Activated naive CD8-positive, alpha-beta T cell treated with anti-CD3 and anti-CD28 coated beads for 36 hours (primary cell): ENCODE data around the gene RAB22A. TPM values are rescaled to one million over a fixed set of nuclear protein-coding genes. Genes with fewer than 3 reads are reported as not detected.

ENCODE experiments used
- DNase-seq: peaks from one replicate; pipeline ENCODE4 v3.0.0; 2021
- H3K27ac Mint-ChIP-seq: one replicate; pipeline ENCODE4 v1.8.0; 2022; ENCODE audit warnings: mild to moderate bottlenecking, moderate library complexity, mixed read lengths
- H3K27me3 Mint-ChIP-seq: one replicate; pipeline ENCODE4 v1.8.0; 2022; ENCODE audit warnings: mild to moderate bottlenecking, mixed read lengths
- H3K36me3 Mint-ChIP-seq: one replicate; pipeline ENCODE4 v1.8.0; 2021; ENCODE audit warnings: mild to moderate bottlenecking, mixed read lengths
- H3K4me1 Mint-ChIP-seq: one replicate; pipeline ENCODE4 v1.8.0; 2021; ENCODE audit warnings: mixed read lengths
- H3K4me3 Mint-ChIP-seq: one replicate; pipeline ENCODE4 v1.8.0; 2022; ENCODE audit warnings: mild to moderate bottlenecking, moderate library complexity, mixed read lengths
- H3K9me3 Mint-ChIP-seq: one replicate; pipeline ENCODE4 v1.8.0; 2022; ENCODE audit warnings: mixed read lengths
- total RNA-seq, 2 experiments: library from RNA; stranded (reverse); gene quantifications; one replicate each; pipeline ENCODE4 v1.2.3, GENCODE V29; 2021

Gene RAB22A
- total RNA-seq, 2 experiments from 2014 or later: 12.8 to 13.9 TPM

- Mint-ChIP-seq H3K4me1 (peaks cover 48% of the 10 kb centered on the region), H3K9me3 (no peaks in the 10 kb centered on the region), H3K27ac (no peak overlapping the region), H3K4me3 (no peak overlapping the region), H3K27me3 (no peaks in the 10 kb centered on the region), H3K36me3 (peaks cover 29% of the 10 kb centered on the region)
- no peak for DNase-seq
Measured at GRCh38 chr20:58321205-58321604, 11.7 kb downstream of the RAB22A start.

- Mint-ChIP-seq H3K27me3 (no peaks in the 10 kb centered on the region), H3K36me3 (peaks cover 24% of the 10 kb centered on the region), H3K4me3 (no peak overlapping the region), H3K9me3 (no peaks in the 10 kb centered on the region), H3K4me1 (peaks cover 51% of the 10 kb centered on the region), H3K27ac (no peak overlapping the region)
- DNase-seq: no peak
Measured at GRCh38 chr20:58322083-58322482, 12.6 kb downstream of the RAB22A start.

GRCh38 chr20:58325912-58326311 lies 16.4 kb downstream of the RAB22A start:
- peaks cover 13% of the 10 kb centered on the region for H3K36me3 Mint-ChIP-seq
- no peak overlapping the region for H3K27ac Mint-ChIP-seq
- H3K9me3 Mint-ChIP-seq: no peaks in the 10 kb centered on the region
- no peak for DNase-seq
- H3K4me1 Mint-ChIP-seq: peaks cover 52% of the 10 kb centered on the region
- no peaks in the 10 kb centered on the region for H3K27me3 Mint-ChIP-seq
- no peak overlapping the region for H3K4me3 Mint-ChIP-seq

- H3K27ac Mint-ChIP-seq: no peak overlapping the region
- peaks cover 9% of the 10 kb centered on the region for H3K36me3 Mint-ChIP-seq
- no peak overlapping the region for H3K4me3 Mint-ChIP-seq
- no peak for DNase-seq
- no peaks in the 10 kb centered on the region for H3K9me3 Mint-ChIP-seq
- H3K27me3 Mint-ChIP-seq: no peaks in the 10 kb centered on the region
- peaks cover 50% of the 10 kb centered on the region for H3K4me1 Mint-ChIP-seq
Measured at GRCh38 chr20:58327211-58327610, 17.7 kb downstream of the RAB22A start.

GRCh38 chr20:58328836-58329235 lies 19.3 kb downstream of the RAB22A start:
- Mint-ChIP-seq H3K9me3 (no peaks in the 10 kb centered on the region), H3K27me3 (no peaks in the 10 kb centered on the region), H3K4me1 (peaks cover 46% of the 10 kb centered on the region), H3K36me3 (peaks cover 14% of the 10 kb centered on the region), H3K27ac (no peak overlapping the region), H3K4me3 (no peak overlapping the region)
- DNase-seq: no peak

- Mint-ChIP-seq H3K27me3 (no peaks in the 10 kb centered on the region), H3K4me1 (peaks cover 44% of the 10 kb centered on the region), H3K36me3 (peaks cover 12% of the 10 kb centered on the region), H3K27ac (no peak overlapping the region), H3K4me3 (no peak overlapping the region), H3K9me3 (no peaks in the 10 kb centered on the region)
- DNase-seq: no peak
Measured at GRCh38 chr20:58329711-58330110, 20.2 kb downstream of the RAB22A start.

GRCh38 chr20:58330249-58330648 lies 20.7 kb downstream of the RAB22A start:
- Mint-ChIP-seq H3K9me3 (no peaks in the 10 kb centered on the region), H3K36me3 (peaks cover 12% of the 10 kb centered on the region), H3K27ac (no peak overlapping the region), H3K4me1 (peaks cover 44% of the 10 kb centered on the region), H3K4me3 (no peak overlapping the region), H3K27me3 (no peaks in the 10 kb centered on the region)
- DNase-seq: no peak

- no peak overlapping the region for H3K4me3 Mint-ChIP-seq
- H3K27me3 Mint-ChIP-seq: no peaks in the 10 kb centered on the region
- H3K27ac Mint-ChIP-seq: no peak overlapping the region
- H3K4me1 Mint-ChIP-seq: peaks cover 40% of the 10 kb centered on the region
- H3K9me3 Mint-ChIP-seq: no peaks in the 10 kb centered on the region
- DNase-seq: no peak
- H3K36me3 Mint-ChIP-seq: peaks cover 12% of the 10 kb centered on the region
Measured at GRCh38 chr20:58330687-58331086, 21.2 kb downstream of the RAB22A start.

GRCh38 chr20:58331961-58332551 lies 22.5 kb downstream of the RAB22A start:
- no peak for DNase-seq
- Mint-ChIP-seq H3K4me1 (peaks cover 29% of the 10 kb centered on the region), H3K27ac (no peak overlapping the region), H3K27me3 (no peaks in the 10 kb centered on the region), H3K36me3 (peaks cover 10% of the 10 kb centered on the region), H3K9me3 (no peaks in the 10 kb centered on the region), H3K4me3 (no peak overlapping the region)

- H3K27me3 Mint-ChIP-seq: no peaks in the 10 kb centered on the region
- peaks cover 9% of the 10 kb centered on the region for H3K4me1 Mint-ChIP-seq
- H3K9me3 Mint-ChIP-seq: no peaks in the 10 kb centered on the region
- H3K27ac Mint-ChIP-seq: no peak overlapping the region
- no peak overlapping the region for H3K4me3 Mint-ChIP-seq
- peaks cover 17% of the 10 kb centered on the region for H3K36me3 Mint-ChIP-seq
- DNase-seq: no peak
Measured at GRCh38 chr20:58339741-58340140, 30.2 kb downstream of the RAB22A start.

GRCh38 chr20:58340151-58340550 lies 30.6 kb downstream of the RAB22A start:
- Mint-ChIP-seq H3K4me1 (peaks cover 9% of the 10 kb centered on the region), H3K9me3 (no peaks in the 10 kb centered on the region), H3K27ac (no peak overlapping the region), H3K4me3 (no peak overlapping the region), H3K27me3 (no peaks in the 10 kb centered on the region), H3K36me3 (peaks cover 17% of the 10 kb centered on the region)
- DNase-seq: no peak

GRCh38 chr20:58340853-58341252 lies 31.3 kb downstream of the RAB22A start:
- H3K4me3 Mint-ChIP-seq: no peak overlapping the region
- no peak for DNase-seq
- no peak overlapping the region for H3K27ac Mint-ChIP-seq
- peaks cover 22% of the 10 kb centered on the region for H3K36me3 Mint-ChIP-seq
- no peaks in the 10 kb centered on the region for H3K9me3 Mint-ChIP-seq
- no peaks in the 10 kb centered on the region for H3K27me3 Mint-ChIP-seq
- peaks cover 9% of the 10 kb centered on the region for H3K4me1 Mint-ChIP-seq

- Mint-ChIP-seq H3K36me3 (peaks cover 35% of the 10 kb centered on the region), H3K9me3 (no peaks in the 10 kb centered on the region), H3K4me3 (no peak overlapping the region), H3K27ac (no peak overlapping the region), H3K27me3 (no peaks in the 10 kb centered on the region), H3K4me1 (peaks cover 9% of the 10 kb centered on the region)
- no peak for DNase-seq
Measured at GRCh38 chr20:58342104-58342945, 32.8 kb downstream of the RAB22A start.

GRCh38 chr20:58344741-58345140 lies 35.2 kb downstream of the RAB22A start:
- Mint-ChIP-seq H3K9me3 (no peaks in the 10 kb centered on the region), H3K4me3 (no peak overlapping the region), H3K36me3 (peaks cover 31% of the 10 kb centered on the region), H3K27ac (no peak overlapping the region), H3K4me1 (peaks cover 10% of the 10 kb centered on the region), H3K27me3 (no peaks in the 10 kb centered on the region)
- no peak for DNase-seq

- Mint-ChIP-seq H3K9me3 (no peaks in the 10 kb centered on the region), H3K4me1 (peaks cover 2% of the 10 kb centered on the region), H3K36me3 (peaks cover 26% of the 10 kb centered on the region), H3K27ac (no peak overlapping the region), H3K27me3 (no peaks in the 10 kb centered on the region), H3K4me3 (no peak overlapping the region)
- DNase-seq: no peak
Measured at GRCh38 chr20:58349570-58349969, 40.1 kb downstream of the RAB22A start.

- Mint-ChIP-seq H3K36me3 (peaks cover 8% of the 10 kb centered on the region), H3K4me1 (peaks cover 2% of the 10 kb centered on the region), H3K27me3 (no peaks in the 10 kb centered on the region), H3K4me3 (no peak overlapping the region), H3K9me3 (no peaks in the 10 kb centered on the region), H3K27ac (no peak overlapping the region)
- DNase-seq: no peak
Measured at GRCh38 chr20:58352468-58352867, 43.0 kb downstream of the RAB22A start.
